ENCODE data around the gene ZNF511. TPM values are rescaled to one million over a fixed set of nuclear protein-coding genes. Genes with fewer than 3 reads are reported as not detected.

ZNF511 gene
- total and polyA plus RNA-seq, 4 donors = 13.7 to 31.8 (median 24.2) TPM

DNA sequence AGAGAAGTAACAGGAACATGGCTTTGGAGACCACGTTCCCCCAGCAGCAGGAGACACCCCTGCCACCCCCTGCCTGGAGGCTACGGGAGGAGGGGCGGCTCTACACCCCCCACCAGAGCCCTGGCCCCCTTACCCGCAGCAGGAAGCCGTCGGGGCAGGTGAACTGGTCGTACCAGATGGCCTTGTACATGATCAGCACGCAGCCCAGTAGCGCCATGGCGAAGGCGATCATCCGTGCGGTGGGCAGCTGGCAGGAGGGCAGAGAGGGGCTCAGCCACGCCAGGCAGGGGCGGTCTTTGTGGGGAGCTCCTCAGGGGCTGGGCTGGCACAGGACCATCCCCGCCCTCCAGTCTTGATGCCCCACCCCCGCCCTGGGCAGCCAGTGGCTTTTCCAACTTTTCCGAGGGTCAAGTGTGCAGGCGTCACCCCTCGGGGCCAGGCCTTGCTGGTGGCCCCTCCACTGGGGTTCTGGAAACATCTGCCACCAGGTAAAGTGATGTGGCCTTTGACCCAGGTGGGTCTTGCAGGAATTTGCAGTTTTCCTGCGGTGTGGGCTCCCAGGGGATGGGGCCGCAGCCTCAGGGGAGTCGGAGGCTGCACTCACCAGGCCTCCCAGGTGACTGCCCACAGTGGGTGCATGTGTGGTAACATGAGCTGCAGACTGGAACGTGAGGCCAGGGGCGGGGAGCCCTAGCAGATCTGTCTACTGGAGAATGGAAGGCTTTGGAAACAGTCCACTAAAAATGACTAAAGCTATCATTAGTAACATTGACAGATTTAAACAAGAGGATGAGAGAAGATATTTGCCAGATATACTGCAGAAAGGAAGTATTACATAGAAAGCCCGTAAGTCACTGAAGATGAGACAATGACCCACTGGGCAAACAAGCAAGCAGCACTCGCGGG is 18.3 kb downstream of the ZNF511 start (continued):
- TF ChIP-seq RXRA (IDR thresholded peaks at IDR 0.05) = no peak
- no peak for TF ChIP-seq JUND (IDR thresholded peaks at IDR 0.05)
- TF ChIP-seq, protein P1, sequence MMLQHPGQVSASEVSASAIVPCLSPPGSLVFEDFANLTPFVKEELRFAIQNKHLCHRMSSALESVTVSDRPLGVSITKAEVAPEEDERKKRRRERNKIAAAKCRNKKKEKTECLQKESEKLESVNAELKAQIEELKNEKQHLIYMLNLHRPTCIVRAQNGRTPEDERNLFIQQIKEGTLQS (IDR thresholded peaks at IDR 0.05) = no peak
- TF ChIP-seq, protein P2, sequence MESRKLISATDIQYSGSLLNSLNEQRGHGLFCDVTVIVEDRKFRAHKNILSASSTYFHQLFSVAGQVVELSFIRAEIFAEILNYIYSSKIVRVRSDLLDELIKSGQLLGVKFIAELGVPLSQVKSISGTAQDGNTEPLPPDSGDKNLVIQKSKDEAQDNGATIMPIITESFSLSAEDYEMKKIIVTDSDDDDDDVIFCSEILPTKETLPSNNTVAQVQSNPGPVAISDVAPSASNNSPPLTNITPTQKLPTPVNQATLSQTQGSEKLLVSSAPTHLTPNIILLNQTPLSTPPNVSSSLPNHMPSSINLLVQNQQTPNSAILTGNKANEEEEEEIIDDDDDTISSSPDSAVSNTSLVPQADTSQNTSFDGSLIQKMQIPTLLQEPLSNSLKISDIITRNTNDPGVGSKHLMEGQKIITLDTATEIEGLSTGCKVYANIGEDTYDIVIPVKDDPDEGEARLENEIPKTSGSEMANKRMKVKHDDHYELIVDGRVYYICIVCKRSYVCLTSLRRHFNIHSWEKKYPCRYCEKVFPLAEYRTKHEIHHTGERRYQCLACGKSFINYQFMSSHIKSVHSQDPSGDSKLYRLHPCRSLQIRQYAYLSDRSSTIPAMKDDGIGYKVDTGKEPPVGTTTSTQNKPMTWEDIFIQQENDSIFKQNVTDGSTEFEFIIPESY (IDR thresholded peaks at IDR 0.05) = no peak
- no peak for TF ChIP-seq SP1 (IDR thresholded peaks at IDR 0.05)

DNA sequence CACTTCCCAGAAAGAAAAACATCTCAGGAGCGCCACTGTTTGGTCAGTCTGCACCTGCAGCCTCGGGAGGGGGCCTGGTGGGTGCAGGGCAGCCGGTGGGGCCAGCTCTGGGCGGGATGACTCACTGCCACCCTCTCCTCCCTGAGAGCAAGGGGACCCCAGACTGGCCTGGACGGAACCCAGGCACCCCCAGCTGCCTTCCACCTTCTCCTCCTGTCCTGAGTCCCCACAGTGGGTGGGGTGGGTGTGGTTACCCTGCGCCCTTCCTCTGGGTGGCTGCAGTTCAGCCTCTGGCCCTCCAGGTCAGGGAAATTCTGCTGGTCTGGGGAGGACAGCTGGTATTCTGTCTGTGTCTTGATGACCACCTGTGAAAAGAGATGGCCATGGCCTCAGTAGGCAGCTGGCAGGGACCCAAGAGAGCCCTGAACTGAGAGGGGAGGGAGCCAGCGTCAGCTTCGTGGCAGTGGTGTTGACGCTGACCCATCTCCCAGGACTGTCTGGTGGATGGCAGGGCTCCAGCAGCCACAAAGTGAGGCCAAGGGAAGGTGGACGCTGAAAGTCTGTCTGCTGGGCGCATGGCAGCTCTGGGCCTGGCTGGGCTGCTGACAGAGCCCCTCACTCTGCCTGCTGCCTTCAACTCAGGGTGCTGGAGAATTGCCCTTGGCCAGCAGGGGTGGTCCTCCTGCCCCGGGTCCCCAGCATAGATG is 19.1 kb downstream of the ZNF511 start:
- no peak overlapping the region for H3K9ac ChIP-seq (ENCODE audit: low read depth in 1 of 2, low read length in 2 of 2)
- TF ChIP-seq JUND (IDR thresholded peaks at IDR 0.05) (no peak), RAD21 (IDR thresholded peaks at IDR 0.05) (no peak), SP1 (IDR thresholded peaks at IDR 0.05) (no peak), YY1 (IDR thresholded peaks at IDR 0.05) (no peak), RXRA (IDR thresholded peaks at IDR 0.05) (no peak), NR2F2 (IDR thresholded peaks at IDR 0.05) (no peak), TAF1 (conservative IDR thresholded peaks at IDR 0.05) (no peak), FOXA2 (IDR thresholded peaks at IDR 0.05) (no peak), HNF4G (IDR thresholded peaks at IDR 0.05) (no peak), HNF4A (conservative IDR thresholded peaks at IDR 0.05) (no peak), EGR1 (IDR thresholded peaks at IDR 0.05; ENCODE audit: low read depth in 2 of 2) (no peak), FOXA1 (IDR thresholded peaks at IDR 0.05) (no peak)
- TF ChIP-seq, protein P3, sequence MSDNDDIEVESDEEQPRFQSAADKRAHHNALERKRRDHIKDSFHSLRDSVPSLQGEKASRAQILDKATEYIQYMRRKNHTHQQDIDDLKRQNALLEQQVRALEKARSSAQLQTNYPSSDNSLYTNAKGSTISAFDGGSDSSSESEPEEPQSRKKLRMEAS (IDR thresholded peaks at IDR 0.05) = no peak
- TF ChIP-seq, protein P1 (IDR thresholded peaks at IDR 0.05) = no peak
- TF ChIP-seq, protein P4, sequence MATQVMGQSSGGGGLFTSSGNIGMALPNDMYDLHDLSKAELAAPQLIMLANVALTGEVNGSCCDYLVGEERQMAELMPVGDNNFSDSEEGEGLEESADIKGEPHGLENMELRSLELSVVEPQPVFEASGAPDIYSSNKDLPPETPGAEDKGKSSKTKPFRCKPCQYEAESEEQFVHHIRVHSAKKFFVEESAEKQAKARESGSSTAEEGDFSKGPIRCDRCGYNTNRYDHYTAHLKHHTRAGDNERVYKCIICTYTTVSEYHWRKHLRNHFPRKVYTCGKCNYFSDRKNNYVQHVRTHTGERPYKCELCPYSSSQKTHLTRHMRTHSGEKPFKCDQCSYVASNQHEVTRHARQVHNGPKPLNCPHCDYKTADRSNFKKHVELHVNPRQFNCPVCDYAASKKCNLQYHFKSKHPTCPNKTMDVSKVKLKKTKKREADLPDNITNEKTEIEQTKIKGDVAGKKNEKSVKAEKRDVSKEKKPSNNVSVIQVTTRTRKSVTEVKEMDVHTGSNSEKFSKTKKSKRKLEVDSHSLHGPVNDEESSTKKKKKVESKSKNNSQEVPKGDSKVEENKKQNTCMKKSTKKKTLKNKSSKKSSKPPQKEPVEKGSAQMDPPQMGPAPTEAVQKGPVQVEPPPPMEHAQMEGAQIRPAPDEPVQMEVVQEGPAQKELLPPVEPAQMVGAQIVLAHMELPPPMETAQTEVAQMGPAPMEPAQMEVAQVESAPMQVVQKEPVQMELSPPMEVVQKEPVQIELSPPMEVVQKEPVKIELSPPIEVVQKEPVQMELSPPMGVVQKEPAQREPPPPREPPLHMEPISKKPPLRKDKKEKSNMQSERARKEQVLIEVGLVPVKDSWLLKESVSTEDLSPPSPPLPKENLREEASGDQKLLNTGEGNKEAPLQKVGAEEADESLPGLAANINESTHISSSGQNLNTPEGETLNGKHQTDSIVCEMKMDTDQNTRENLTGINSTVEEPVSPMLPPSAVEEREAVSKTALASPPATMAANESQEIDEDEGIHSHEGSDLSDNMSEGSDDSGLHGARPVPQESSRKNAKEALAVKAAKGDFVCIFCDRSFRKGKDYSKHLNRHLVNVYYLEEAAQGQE (IDR thresholded peaks at IDR 0.05) = no peak
- TF ChIP-seq, protein P2 (IDR thresholded peaks at IDR 0.05) = no peak
- TF ChIP-seq, protein P5, sequence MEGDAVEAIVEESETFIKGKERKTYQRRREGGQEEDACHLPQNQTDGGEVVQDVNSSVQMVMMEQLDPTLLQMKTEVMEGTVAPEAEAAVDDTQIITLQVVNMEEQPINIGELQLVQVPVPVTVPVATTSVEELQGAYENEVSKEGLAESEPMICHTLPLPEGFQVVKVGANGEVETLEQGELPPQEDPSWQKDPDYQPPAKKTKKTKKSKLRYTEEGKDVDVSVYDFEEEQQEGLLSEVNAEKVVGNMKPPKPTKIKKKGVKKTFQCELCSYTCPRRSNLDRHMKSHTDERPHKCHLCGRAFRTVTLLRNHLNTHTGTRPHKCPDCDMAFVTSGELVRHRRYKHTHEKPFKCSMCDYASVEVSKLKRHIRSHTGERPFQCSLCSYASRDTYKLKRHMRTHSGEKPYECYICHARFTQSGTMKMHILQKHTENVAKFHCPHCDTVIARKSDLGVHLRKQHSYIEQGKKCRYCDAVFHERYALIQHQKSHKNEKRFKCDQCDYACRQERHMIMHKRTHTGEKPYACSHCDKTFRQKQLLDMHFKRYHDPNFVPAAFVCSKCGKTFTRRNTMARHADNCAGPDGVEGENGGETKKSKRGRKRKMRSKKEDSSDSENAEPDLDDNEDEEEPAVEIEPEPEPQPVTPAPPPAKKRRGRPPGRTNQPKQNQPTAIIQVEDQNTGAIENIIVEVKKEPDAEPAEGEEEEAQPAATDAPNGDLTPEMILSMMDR (IDR thresholded peaks at IDR 0.05; ENCODE audit: low read depth, low read length, missing input control) = no peak
- H3K9me3 ChIP-seq (ENCODE audit: control insufficient read depth in 4 of 4, low read length in 3 of 4) = no peaks in the 10 kb centered on the region
- H3K36me3 ChIP-seq (ENCODE audit: control insufficient read depth in 4 of 4, insufficient read depth in 3 of 4, low read depth in 1 of 4, low read length in 3 of 4) = no peaks in the 10 kb centered on the region
- H3K27ac ChIP-seq (ENCODE audit: low read depth in 1 of 2, low read length in 2 of 2) = no peak overlapping the region
- WGBS = 46% methylated on average over 12 of the region's 12 CpGs
- H3K4me1 ChIP-seq (ENCODE audit: control insufficient read depth in 4 of 4, insufficient read depth in 4 of 4, low read length in 3 of 4) = peaks cover 2 to 22% (median 8%) of the 10 kb centered on the region in 4 donors
- H3K4me3 ChIP-seq (ENCODE audit: low read depth in 1 of 3, low read length in 3 of 3) = no peak overlapping the region
- DNase-seq (ENCODE audit: low spot score) = no peak
- H3K27me3 ChIP-seq (ENCODE audit: control insufficient read depth in 4 of 4, insufficient read depth in 4 of 4, low read length in 3 of 4) = peaks cover 0 to 17% (median 8%) of the 10 kb centered on the region in 4 donors
